ENCODE measurements around the gene VAPA. TPM values are rescaled to one million over a fixed set of nuclear protein-coding genes. Genes with fewer than 3 reads are reported as not detected.

The VAPA gene
- total and polyA plus RNA-seq, 9 of the 15 experiments (the other 6 are each of a cell fraction or from before 2014, with no cell fraction given) = 219 to 902 (median 526) TPM

- TF ChIP-seq CC2D1A (IDR thresholded peaks at IDR 0.05) (peak; percentile 46; the same call in 1 of the 2 replicates), TAF9B (IDR thresholded peaks at IDR 0.05; ENCODE audit: partially characterized antibody) (peak; percentile 33), CEBPB (tag; IDR thresholded peaks at IDR 0.05) (peak; percentile 67), CGGBP1 (CRISPR knock-in tag; IDR thresholded peaks at IDR 0.05) (no peak), TCF7L2 (IDR thresholded peaks at IDR 0.05; ENCODE audit: low read depth, low read length) (no peak), HMG20B (CRISPR knock-in tag; IDR thresholded peaks at IDR 0.05) (no peak), ZNF445 (CRISPR knock-in tag; IDR thresholded peaks at IDR 0.05; ENCODE audit: low read depth) (no peak), ZBTB7A (IDR thresholded peaks at IDR 0.05; ENCODE audit: borderline replicate concordance, control insufficient read depth, low read depth, low read length) (no peak), NUFIP1 (IDR thresholded peaks at IDR 0.05; ENCODE audit: partially characterized antibody) (peak; percentile 64), ZNF347 (CRISPR knock-in tag; IDR thresholded peaks at IDR 0.05; ENCODE audit: low read depth) (no peak), ZNF584 (CRISPR knock-in tag; IDR thresholded peaks at IDR 0.05; ENCODE audit: low read depth) (peak; percentile 36; the same call in 1 of the 2 replicates), ETV1 (tag; conservative IDR thresholded peaks at IDR 0.05; ENCODE audit: low read depth) (no peak), MAFG (tag; conservative IDR thresholded peaks at IDR 0.05) (no peak; the same call in 1 of the 2 replicates), SP1 (CRISPR knock-in tag; IDR thresholded peaks at IDR 0.05) (no peak), GATAD2B (IDR thresholded peaks at IDR 0.05; ENCODE audit: borderline replicate concordance) (peak; percentile 81; the same call in 1 of the 2 replicates), TEAD1 (CRISPR knock-in tag; IDR thresholded peaks at IDR 0.05) (peak in 1 of 2 experiments; percentile 80; a peak in 1 of 4 replicates), PKNOX1 (IDR thresholded peaks at IDR 0.05) (peak; percentile 74), MEF2D (tag; conservative IDR thresholded peaks at IDR 0.05; ENCODE audit: low read depth) (peak; percentile 22; the same call in 1 of the 2 replicates), SPI1 (IDR thresholded peaks at IDR 0.05; ENCODE audit: borderline replicate concordance, low read depth, low read length) (peak; percentile 97), CBX3 (IDR thresholded peaks at IDR 0.05; ENCODE audit: borderline replicate concordance in 1 of 2, low read length in 2 of 2) (peak in 1 of 2 experiments; percentile 72; a peak in 1 of 3 replicates), ZNF212 (CRISPR knock-in tag; IDR thresholded peaks at IDR 0.05) (no peak), U2AF1 (optimal IDR thresholded peaks at IDR 0.05; ENCODE audit: low read depth, low read length) (peak; percentile 32), TCFL5 (CRISPR knock-in tag; conservative IDR thresholded peaks at IDR 0.05) (no peak), RBM25 (IDR thresholded peaks at IDR 0.05; ENCODE audit: low read depth, low read length, severe bottlenecking) (no peak), KAT2B (IDR thresholded peaks at IDR 0.05; ENCODE audit: low read depth, low read length) (no peak), NFE2 (IDR thresholded peaks at IDR 0.05; ENCODE audit: low read depth) (peak; percentile 29; the same call in 1 of the 2 replicates), ZNF174 (CRISPR knock-in tag; IDR thresholded peaks at IDR 0.05) (no peak), ZNF263 (CRISPR knock-in tag; IDR thresholded peaks at IDR 0.05; ENCODE audit: borderline replicate concordance) (no peak)
Measured at GRCh38 chr18:9952633-9953416, 39.0 kb downstream of the VAPA start (continued).
